ENCODE data around the gene ZFR.
"Not testable (repeated sequence)": the region's sequence is repeated elsewhere in the genome, so short reads cannot be mapped to it uniquely, and the experiment has no call there.

The ZFR gene

GRCh38 chr5:32449262-32449661 is 4.7 kb upstream of the ZFR start:
- no peak for DNase-seq

DNA sequence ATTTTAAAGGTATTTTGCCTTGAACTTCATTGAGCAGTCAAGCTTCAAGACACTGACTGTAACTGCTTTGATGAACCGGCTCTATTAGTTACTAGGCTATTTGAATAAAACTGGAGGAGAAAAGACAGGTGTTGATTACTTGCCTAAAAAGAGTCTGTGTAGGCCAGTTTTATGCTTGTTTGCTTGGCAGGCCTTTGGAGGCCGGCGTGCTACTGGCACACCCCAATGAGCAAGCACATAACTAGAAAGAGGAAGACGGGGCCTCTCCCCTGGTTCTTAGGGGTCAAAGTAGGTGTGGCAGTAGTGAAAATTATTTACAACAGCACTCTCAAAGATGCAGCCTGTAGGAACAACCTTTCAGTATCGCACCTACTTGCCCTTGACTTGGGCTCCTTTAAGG is 2.1 kb upstream of the ZFR start:
- DNase-seq, result no peak

GRCh38 chr5:32445831-32446614 is 1.5 kb upstream of the ZFR start:
- DNase-seq, result no peak

- DNase-seq, result no peak
Observed at GRCh38 chr5:32445287-32445758, 783 bp upstream of the ZFR start.

DNA sequence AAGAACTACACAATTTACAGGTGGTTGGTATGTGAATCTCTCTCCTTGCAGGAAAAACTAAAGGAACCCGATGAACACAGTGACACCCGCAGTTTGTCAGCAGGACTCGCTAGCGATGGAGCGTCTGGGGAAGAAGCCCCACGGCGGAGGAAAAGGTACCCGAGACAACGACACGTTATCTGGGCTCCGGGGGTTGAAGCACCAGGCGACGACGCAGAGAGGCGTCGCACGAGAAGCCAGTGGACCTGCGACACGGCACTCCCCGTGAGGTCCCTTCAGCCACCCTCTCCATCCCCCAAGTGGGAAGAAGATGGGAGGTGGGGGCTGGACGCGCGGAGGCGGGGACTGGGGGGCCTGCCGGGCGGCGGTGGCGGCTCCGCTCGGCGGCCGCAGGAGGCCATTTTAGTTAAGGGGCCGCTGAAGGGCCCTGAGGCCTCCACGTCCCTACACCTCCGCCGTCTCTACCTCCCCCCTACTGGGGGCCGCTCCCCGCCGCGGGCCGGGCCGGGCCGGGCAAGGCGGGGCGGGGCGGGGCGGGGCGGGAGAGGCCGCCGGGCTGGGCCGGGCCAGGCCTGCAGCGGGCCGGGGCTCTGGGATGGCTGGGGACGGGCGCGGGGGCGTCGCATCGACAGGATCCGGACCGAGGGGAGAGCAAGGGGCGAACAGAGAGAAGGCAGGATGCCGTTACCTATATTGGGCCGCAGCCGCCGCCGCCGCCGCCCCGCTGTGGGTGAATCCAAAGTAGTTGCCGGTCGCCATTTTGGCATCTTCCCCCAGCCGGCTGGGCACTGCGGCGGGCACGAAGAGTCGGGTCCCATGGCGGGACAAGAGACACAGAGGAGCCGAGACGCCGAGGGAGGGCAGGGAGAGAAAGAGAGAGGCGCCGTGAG is 754 bp downstream of the ZFR start:
- no peak for DNase-seq

GRCh38 chr5:32443145-32443540 is 1.4 kb downstream of the ZFR start:
- DNase-seq, result no peak

DNA sequence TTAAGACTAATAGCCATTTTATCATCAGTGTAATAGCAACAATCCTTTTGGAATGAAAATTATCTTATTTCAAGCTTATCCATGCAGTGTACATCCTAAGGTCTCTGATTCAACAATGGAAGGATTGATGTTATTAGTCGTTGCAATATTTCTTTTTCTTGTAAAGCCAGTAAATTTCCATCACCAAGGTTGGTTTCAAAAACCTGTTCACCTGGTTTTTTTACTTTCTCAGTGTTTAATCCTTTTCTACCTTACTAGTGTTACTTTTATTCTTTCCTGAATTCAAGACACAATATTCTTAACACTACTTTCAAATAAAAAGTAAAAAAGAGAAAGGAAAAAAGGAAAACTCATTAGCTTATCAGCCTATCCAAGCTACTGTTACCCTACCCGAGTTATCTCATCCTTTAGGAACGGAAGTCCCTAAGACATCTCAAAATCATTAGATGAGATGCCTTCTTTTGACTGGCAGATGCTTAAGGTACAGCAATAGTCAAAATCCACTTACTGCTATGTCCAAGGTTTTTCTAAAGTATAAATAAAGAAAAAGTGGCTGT is 5.4 kb downstream of the ZFR start:
- no peak for DNase-seq

GRCh38 chr5:32436553-32437242 is 7.8 kb downstream of the ZFR start:
- no peak for DNase-seq

- no peak for DNase-seq
Observed at GRCh38 chr5:32435383-32435782, 9.2 kb downstream of the ZFR start.

DNA sequence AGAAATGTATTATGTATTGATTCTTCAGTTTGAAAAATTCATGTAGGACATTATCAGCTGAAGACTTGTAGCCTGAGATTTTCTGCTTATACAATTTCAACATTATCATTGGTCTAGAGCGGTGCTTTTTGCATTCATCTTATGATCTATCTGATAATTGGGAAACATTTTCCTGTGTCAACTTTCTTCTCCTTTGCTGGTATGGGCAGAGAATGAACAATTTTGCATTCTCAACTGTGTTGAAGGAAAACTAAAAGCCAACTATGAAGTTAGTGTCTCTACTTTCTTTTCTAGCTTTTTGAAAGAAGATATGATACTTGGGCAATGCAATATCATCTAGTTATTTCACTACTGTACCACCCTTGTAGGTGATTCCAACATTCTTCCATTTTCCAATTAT is 10.3 kb downstream of the ZFR start:
- no peak for DNase-seq

DNA sequence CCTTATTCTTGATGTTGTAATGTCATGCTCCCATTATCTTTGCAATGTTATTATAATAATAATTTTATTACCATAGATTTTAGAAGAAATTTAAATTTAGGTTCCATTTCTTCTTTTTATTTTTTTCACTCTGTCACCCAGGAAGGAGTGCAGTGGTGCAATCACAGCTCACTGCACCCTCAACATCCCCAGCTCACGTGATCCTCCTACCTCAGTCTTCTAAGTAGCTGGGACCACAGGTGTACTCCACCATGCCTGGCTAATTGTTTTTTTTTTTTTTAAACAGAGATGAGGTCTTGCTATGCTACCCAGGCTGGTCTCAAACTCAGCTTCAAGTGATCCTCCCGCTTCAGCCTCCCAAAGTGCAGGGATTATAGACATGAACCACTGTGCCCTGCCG is 11.9 kb downstream of the ZFR start:
- DNase-seq, result no peak

- not testable (repeated sequence) for DNase-seq
Observed at GRCh38 chr5:32430825-32431224, 13.7 kb downstream of the ZFR start.

GRCh38 chr5:32428426-32428825 is 16.1 kb downstream of the ZFR start:
- no peak for DNase-seq

GRCh38 chr5:32426440-32427151 is 17.9 kb downstream of the ZFR start:
- DNase-seq, result no peak

- no peak for DNase-seq
Observed at GRCh38 chr5:32422697-32423096, 21.8 kb downstream of the ZFR start.

DNA sequence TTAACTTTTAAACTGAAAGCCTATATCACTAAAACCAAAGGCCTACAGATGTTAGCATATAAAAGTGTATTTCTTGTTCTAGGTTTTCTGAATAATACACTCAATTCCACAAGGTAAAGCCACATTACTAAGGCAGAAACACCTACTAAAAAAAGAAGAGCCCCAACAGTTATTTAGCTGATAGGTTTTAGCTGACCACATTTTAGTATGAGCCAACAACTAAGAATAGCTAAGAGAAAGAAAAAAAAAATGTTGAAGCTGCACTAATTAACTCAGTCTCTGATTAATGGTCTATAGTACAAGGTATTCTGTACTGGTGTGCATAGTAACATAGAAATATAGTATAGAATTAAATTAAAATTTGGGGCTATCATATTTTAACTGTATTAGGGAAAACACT is 23.5 kb downstream of the ZFR start:
- no peak for DNase-seq

DNA sequence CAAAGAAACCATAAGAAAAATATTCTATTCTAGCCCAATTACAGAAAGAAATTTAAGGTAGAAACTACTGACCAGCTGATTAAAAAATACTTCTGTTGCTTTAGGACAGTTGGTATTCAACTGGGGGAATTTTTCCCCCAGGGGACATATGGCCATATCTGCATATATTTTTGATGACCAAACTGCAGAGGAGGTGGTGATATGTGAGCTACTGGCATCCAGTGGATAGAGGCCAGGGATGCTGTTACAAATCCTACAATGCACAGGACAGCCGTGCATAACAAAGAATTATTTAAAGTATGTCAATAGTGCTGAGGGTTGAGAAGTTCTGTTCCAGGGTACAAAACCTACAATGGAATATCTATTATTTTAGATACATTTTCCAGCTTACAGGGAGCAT is 24.0 kb downstream of the ZFR start:
- DNase-seq, result no peak

- no peak for DNase-seq
Observed at GRCh38 chr5:32419791-32420190, 24.7 kb downstream of the ZFR start.

DNA sequence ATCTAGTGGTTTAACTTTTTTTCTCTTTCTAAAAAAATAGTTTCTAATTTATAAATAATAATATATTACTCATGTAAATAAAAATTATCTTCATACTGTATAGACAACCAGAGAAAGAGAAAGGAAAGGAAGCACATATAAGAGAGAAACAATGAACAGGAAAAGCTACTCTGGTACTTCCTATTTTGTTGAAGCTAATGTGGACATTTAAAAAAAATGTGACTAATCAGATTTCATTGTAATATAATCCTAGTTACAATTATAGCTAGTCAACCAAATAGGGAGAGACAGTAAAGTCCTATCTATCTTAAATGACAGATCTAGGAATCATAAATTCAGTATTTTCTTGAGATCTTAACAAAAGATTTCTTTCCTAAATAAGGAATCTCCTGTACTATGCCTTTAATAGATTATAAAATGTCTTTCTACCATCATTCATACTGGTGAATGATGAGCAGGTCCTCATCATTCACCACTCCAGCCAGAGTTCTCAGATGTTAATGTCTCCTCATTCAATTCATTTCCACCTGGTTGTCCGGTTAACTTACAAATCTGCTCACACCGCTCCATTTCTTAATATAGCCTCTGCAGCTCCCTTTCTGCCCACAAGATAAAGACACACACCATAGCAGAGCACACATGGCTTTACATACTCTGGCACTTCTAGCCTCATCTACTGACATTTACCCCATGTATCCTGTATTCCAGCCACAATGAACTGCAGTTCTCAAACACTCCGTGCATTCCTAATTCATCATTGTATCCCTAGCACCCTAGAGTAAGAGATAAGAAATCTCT is 30.9 kb downstream of the ZFR start:
- DNase-seq, result no peak

DNA sequence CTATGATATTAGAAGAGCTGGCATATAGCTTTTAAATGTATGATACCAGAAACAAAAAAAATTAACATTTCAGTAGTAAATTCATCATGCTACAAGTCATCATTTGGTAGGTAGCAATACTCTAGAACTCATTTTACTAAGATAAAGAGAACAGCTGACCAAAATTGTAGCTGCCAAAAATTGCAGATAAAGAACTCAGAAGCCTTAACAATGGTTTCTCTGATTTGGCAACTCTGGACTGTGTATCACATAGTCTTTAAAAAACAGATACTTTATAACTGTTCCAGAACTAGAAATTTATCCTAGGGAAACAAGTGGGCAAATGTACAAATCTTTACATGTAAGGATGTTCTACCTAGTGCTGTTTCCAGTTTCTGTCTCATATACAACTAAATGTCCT is 33.9 kb downstream of the ZFR start:
- DNase-seq, result no peak

DNA sequence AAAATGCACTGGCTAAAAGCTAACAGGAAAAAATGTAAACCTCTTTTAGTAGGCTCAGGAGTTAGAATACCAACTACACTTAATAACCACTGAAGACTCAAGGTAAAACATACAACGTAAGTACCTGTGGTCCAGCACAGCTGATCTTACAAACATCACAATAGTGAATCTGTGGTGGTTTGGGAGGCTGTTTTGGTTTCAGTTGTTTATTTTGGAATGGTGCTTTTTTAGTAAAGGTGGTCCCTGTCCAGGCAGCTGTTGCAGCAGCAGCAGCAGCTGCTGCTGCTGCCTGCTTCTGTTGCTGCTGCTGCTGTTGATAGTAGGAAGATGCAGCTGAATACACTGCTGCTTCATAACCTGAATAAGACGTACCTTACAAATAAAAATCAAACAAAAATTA is 37.9 kb downstream of the ZFR start:
- DNase-seq, result no peak

DNA sequence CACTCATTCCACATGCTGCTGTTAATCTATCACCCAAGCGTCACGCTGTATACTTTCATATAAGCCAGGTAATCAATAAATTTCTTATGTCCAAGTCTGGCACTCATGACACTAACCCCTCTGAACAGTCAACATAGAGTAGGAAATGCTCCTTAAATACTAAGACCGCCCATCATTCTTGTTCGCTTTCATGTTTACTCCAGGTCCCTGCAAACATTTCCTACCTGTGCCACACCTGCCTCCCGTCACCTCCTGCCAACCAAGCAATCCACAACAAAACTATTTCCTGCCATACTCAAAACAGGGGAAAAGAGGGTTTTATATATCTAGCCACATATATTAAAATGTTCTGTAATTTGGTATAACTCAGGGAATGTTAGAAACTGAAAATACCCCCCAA is 39.0 kb downstream of the ZFR start:
- no peak for DNase-seq

Data from cortex of kidney (tissue), 1 donor.